AG04450 (cell line): ENCODE data around the gene GPBAR1. TPM values are rescaled to one million over a fixed set of nuclear protein-coding genes. Genes with fewer than 3 reads are reported as not detected.

Experiments used
- CTCF ChIA-PET: fragments of 300-600, 350-600 bp; formaldehyde crosslinking; extraction: SDS; loops from one replicate; lab custom pipeline; 2022; ENCODE audit warnings: antibody characterized with exemption, inconsistent platforms; lab: Charles Lee
- POLR2A ChIA-PET: fragments of 350-600 bp; formaldehyde crosslinking; extraction: SDS; loops from one replicate; lab custom pipeline; 2021; ENCODE audit warnings: antibody characterized with exemption, inconsistent platforms; lab: Yijun Ruan, JAX
- DNase-seq: peaks from one replicate; pipeline ENCODE4 v3.0.0-alpha.2; 2011; ENCODE audit warnings: low read depth, low spot score
- H3K27ac ChIP-seq: one replicate; pipeline ENCODE4 v1.5.1; 2012; ENCODE audit warnings: low read depth, low read length, control low read depth
- H3K27me3 ChIP-seq: one replicate; pipeline ENCODE4 v1.6.0; 2012; ENCODE audit warnings: low read length; ENCODE audit not compliant: control insufficient read depth, insufficient read depth
- H3K4me3 ChIP-seq: 2 replicates; pipeline ENCODE4 v1.5.1; 2011; ENCODE audit warnings: mild to moderate bottlenecking, low read depth, low read length, control low read depth
- H3K9me3 ChIP-seq: 2 replicates; pipeline ENCODE4 v1.5.1; 2012; ENCODE audit warnings: low read length; ENCODE audit not compliant: control insufficient read depth, insufficient read depth
- polyA plus RNA-seq: library from polyadenylated mRNA; depleted of rRNA; stranded (reverse); fragments of >200 nt; gene quantifications from 2 replicates; pipeline ENCODE4 v1.2.3, GENCODE V29; 2011
- TF ChIP-seq, protein P1 (sequence below): IDR thresholded peaks from 2 replicates; pipeline ENCODE4 v1.5.1; 2011; ENCODE audit warnings: low read depth, low read length, control low read depth, inconsistent platforms

Gene GPBAR1
- polyA plus RNA-seq, 1 experiment, result not detected

DNA sequence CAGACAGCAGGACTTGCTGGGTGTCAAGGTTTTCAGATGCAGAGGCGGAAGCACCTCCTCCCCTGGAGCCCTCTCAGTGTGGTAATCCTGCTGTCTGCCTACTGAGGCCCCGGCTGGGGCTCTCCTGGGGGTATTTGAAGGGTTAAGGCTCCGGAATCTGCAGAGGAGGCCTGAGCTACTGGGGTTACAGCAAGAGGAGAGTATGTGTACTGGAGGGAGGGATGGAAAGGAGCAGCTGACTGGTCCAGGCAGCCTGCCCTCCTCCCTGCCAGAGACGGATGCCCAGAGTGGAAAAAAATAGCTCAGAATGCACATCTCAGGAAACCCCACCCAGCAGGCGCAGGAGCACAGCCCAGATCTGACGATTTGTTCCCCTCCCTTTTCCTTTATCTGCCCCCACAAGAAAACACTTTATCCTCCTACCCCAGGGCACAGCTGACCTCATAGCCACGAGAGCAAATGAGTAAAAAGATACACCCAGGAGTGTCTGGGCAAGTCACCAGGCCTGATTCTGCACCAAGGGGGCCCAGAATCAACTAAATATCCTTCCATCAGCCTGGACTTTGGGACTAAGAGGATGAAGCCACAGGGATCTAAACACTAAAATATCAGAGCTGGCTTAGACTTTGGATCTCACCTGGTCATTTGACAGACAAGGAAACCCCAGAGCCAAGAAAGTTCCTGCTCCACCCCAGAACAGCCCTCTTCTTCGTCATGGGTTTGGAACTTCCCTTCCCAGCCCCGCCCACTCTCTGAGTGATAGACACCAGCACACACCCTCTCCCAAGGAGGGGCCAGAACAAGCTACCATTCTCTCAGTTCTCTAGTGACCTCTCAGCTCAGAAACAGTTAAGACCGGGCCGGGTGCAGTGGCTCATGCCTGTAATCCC lies 26.0 kb downstream of the GPBAR1 start:
- POLR2A ChIA-PET, result interaction anchor here (0.7 to 2.5 kb wide), 10 partner anchors 9 to 155 kb away, joined by 3 to 17 read pairs (median 6); partner anchors contain the start of genes AAMP, CATIP, CTDSP1 and PNKD
- CTCF ChIA-PET, result interaction anchor here (2.0 to 3.1 kb wide), 3 partner anchors 14 to 109 kb away, joined by 14 to 24 read pairs (median 16); no protein-coding TSS in a partner anchor
- Histone ChIP-seq H3K27ac (peak overlapping the region; percentile 100), H3K4me3 (peak overlapping the region; percentile 64), H3K27me3 (no peaks in the 10 kb centered on the region), H3K9me3 (no peaks in the 10 kb centered on the region)
- TF ChIP-seq, protein P1, sequence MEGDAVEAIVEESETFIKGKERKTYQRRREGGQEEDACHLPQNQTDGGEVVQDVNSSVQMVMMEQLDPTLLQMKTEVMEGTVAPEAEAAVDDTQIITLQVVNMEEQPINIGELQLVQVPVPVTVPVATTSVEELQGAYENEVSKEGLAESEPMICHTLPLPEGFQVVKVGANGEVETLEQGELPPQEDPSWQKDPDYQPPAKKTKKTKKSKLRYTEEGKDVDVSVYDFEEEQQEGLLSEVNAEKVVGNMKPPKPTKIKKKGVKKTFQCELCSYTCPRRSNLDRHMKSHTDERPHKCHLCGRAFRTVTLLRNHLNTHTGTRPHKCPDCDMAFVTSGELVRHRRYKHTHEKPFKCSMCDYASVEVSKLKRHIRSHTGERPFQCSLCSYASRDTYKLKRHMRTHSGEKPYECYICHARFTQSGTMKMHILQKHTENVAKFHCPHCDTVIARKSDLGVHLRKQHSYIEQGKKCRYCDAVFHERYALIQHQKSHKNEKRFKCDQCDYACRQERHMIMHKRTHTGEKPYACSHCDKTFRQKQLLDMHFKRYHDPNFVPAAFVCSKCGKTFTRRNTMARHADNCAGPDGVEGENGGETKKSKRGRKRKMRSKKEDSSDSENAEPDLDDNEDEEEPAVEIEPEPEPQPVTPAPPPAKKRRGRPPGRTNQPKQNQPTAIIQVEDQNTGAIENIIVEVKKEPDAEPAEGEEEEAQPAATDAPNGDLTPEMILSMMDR, result no peak
- peak; percentile 84 for DNase-seq

DNA sequence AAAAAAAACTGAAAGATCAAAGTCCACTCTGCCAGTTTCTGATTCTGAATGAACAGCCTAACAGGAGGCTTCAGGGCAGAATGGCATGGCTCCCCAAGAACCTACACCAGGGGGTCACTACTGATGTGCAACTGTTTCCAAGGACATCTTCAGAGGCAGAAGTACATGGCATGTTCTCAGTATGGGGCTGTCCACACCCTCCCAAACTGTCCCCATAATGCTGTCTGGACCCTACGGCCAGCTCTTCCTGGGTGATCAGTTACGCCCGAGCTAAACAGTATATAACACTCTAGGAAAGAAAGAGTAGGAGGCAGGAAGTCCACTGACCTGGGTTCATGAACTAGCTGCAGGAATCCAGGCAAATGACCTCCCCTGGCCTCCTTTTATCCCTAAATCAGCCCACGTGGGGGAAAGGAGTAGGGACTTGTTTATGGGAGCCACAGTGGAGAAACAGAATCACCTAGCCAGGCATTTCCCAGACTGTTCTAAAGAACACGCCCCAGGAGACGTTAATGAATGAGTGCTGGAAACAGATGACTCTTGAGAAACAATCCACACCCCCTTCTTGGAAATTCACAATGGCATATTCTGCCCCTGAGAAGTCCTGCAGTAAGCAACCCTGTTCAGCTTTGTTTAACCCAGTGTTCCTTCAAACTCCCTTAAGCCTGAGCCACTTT lies 29.0 kb downstream of the GPBAR1 start:
- peak overlapping the region; percentile 34; the same call in 1 of the 2 replicates for H3K4me3 ChIP-seq
- ChIA-PET CTCF (interaction anchor here (1.8 to 5.6 kb wide), 4 partner anchors 12 to 177 kb away, joined by 7 to 64 read pairs (median 24); partner anchors contain the start of genes AAMP and PNKD), POLR2A (no interaction called here)
- peak overlapping the region; percentile 11 for H3K27ac ChIP-seq
- no peaks in the 10 kb centered on the region for H3K27me3 ChIP-seq
- DNase-seq, result no peak
- no peaks in the 10 kb centered on the region for H3K9me3 ChIP-seq
- TF ChIP-seq, protein P1, result no peak

DNA sequence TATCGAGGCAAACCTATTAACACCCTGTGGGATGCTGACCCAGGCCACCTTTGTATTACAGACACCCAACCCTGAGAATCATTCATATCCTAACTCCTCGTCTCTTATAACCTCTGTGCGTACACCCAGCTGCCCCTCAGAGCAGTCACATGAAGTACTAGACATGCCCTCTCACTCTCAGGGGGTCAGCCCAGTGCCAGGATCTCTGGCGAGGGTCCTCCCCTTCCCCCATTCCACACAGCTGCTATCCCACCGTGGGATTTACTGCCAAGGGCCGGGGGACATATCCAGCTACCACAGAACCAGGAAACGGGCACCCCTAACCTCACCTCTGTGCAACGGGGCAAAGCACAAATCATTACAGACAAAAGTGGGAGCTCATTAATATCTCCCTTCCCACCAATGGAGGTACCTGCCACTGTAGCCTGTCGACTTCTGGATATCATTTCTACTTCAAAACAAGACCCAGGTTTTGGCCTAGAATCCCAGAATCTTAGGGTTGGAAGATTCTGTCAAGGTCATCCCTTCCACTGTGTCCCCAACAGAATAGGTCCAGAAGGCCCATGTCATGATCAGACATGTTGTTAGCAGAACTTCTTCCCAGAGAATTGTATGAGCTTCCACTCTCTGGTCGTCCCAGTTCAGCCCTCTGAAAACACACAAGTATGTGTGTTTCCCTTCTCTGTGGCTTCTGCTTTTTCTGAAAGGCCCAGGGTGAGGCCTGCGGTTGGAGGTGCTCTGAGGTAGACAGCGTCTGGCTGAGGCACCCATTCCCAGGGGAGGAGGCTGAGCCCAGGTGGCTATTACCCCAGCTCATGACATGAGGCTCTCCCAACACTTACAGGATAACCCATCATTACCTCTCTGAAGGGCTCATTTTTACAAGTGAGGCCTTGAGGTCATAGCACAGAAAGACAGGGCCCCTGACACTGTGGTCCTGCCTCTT lies 29.8 kb downstream of the GPBAR1 start:
- H3K9me3 ChIP-seq, result no peaks in the 10 kb centered on the region
- no peaks in the 10 kb centered on the region for H3K27me3 ChIP-seq
- DNase-seq, result no peak
- ChIA-PET POLR2A (no interaction called here), CTCF (interaction anchor here (0.5 to 5.6 kb wide), 6 partner anchors 11 to 193 kb away, joined by 4 to 64 read pairs (median 8); partner anchors contain the start of genes AAMP, CATIP and PNKD)
- peak overlapping the region; percentile 81 for H3K4me3 ChIP-seq
- H3K27ac ChIP-seq, result peak overlapping the region; percentile 57
- TF ChIP-seq, protein P1, result no peak

DNA sequence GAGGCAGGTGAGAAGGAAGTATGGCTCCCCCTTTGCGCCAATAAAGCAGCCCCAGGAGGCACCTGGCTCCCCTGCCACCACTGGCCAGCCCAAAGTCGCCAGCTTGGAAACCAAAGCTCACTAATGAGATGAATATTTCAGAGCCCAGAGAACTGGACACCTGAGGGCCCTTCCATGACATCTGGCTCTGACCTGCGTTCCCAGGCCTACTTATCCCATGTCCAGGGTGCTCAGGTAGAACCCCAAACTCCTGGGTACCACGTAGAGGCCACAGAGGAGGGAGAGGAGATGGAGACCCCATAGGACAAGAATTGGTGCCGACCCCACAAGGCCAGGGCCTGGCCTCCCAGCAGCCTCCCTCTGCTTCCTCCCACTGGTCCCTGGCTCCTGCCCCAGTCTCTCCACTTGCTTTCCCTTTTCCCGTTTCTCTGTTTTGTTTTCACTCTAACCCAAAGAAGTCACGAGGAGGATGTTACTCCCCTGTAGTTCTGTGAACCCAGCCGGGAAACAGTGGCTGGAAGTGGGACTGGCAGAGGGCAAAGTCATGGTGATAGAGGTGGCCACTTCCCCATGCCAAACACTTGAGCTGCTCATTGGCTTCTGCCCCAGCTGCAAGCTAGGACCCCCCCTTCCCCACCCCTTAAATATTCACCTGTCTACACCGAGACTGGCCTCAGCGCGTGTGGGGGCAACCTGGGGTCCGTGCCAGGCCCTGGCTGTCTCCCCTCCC lies 30.7 kb downstream of the GPBAR1 start:
- DNase-seq, result no peak
- Histone ChIP-seq H3K27ac (peak overlapping the region; percentile 57), H3K4me3 (peak overlapping the region; percentile 81), H3K9me3 (no peaks in the 10 kb centered on the region), H3K27me3 (no peaks in the 10 kb centered on the region)
- CTCF ChIA-PET, result interaction anchor here (0.7 to 5.6 kb wide), 6 partner anchors 10 to 175 kb away, joined by 4 to 64 read pairs (median 10); partner anchors contain the start of genes AAMP, CATIP and PNKD
- TF ChIP-seq, protein P1, result no peak
- POLR2A ChIA-PET, result interaction anchor here (2.0 kb wide), 1 partner anchor 105 kb away, joined by 6 read pairs; no protein-coding TSS in a partner anchor
